NCI-H1092 treated with DMSO at 0.1 percent for 48 hours (cell line): ENCODE results near the gene ATG4C.
A peak's percentile ranks its signal among the peaks of the same experiment; 100 is the strongest.

ENCODE experiments used
- DNase-seq: peaks from one replicate; lab custom pipeline; 2025; lab: John Stamatoyannopoulos, UW

The ATG4C gene

DNA sequence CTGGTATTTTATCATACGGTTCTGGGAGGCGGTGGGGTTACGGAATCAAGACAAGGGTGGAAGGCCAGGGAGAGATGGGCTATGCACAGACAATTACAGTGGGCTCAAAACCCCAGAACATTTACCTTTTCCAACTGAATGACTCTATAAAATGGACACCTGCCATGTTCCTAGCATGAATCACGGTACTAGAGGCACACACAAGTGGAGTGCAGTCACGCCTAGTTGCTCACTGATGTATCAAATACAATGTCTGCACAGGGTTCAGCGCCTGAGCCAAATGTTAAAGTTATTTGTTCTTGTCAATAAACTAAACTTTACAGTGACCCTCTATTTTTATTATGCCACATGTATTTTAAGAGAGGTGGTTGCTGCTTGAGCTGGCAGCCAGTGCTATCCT lies 121.4 kb downstream of the ATG4C start:
- peak; percentile 91 for DNase-seq

DNA sequence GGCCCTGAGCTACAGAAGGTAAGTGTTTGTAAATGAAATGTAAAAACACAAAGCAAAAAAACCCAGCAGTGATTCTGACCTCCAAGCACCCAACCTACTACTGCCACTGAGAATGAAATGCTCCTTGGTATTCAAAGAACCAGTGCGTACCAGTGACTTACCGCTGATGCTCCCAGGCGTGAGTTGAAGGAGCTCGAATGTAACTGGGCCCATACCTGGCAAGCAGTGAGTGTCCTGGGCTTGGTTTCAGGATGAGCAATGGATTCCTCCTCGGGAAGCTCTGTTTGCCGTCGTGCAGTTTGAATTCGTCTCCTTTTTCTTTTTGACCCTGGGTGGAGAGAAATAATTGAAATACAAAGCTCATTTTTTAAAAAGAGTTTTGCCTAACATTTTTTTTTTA lies 121.9 kb downstream of the ATG4C start:
- peak; percentile 76 for DNase-seq

DNA sequence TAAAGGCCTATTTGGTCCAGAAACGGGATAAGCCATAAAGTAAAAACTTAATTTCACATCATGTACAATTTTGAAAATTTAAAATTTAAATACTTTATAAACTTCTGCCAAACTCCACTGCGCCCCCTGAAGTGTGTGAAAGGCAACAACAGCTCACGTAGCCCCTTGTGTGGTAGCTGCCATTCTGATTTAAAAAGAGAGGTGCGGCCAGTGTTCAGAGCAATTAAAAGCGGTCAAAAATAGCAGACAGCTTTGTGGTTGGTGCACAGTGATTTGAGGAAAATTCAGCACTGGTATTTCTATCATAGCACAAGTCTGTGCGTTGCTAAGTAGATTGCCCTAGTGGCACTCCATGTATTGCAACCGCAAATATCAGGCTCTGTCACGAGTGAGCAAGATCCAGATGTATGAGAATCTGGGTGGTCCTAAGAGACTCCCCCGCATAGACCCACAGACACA lies 122.5 kb downstream of the ATG4C start:
- DNase-seq, result no peak

DNA sequence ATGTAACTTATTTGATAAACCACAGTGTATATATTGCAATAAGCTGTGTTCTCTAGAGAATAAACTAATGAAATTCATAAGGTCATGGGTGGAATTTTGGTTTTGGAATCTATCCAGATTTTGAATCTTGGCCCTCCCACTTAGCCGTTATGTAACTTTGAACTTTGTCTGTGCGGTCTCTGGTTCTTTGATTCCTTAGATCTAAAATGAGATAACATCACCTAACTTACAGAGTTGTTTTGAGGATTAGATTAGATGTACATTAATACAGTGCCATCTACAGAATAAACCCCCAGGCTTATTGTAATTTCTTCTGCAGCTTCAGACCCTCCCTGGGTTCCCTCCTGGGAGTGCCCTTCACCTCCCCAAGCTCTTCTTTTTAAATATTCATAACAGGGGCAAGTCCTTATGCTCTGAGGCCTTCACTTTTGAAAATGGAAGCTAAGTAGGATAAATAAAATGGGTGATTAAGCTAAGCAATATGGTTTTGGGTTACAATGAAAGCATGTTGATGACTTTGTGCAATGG lies 124.3 kb downstream of the ATG4C start:
- DNase-seq, result no peak

- DNase-seq, result no peak
Measured at GRCh38 chr1:62912028-62912638, 128.2 kb downstream of the ATG4C start.
